Measurements from ENCODE around the gene JMY. TPM values are rescaled to one million over a fixed set of nuclear protein-coding genes. Genes with fewer than 3 reads are reported as not detected.

The JMY gene
- total RNA-seq, 8 experiments from 2014 or later, result 8.8 to 30.6 (median 14.4) TPM

- WGBS, 10 experiments, result 56 to 100% (median 97%) methylated on average over 1 to 3 of the region's 3 CpGs; no CpG with 5 or more reads in 2 of the 10 experiments
- no peak for ATAC-seq (replicated peaks in 6 of 8)
- in situ Hi-C loops (cut with MboI; ENCODE audit: low pct_unique_long_range_greater_than_20kb in 2 of 9, low sequenced_read_pairs in 9 of 9, unreplicated experiment in 9 of 9), result no loop called here
- Histone ChIP-seq H3K27ac (no peak overlapping the region), H3K4me3 (no peak overlapping the region), H3K4me1 (replicated peaks in 1 of 2) (no peaks in the 10 kb centered on the region)
Observed at GRCh38 chr5:79284846-79285245, 48.9 kb downstream of the JMY start.

GRCh38 chr5:79285285-79285684 lies 49.4 kb downstream of the JMY start:
- in situ Hi-C loops (cut with MboI; ENCODE audit: low pct_unique_long_range_greater_than_20kb in 2 of 9, low sequenced_read_pairs in 9 of 9, unreplicated experiment in 9 of 9), result no loop called here
- Histone ChIP-seq H3K4me3 (no peak overlapping the region), H3K4me1 (replicated peaks in 1 of 2) (no peaks in the 10 kb centered on the region), H3K27ac (no peak overlapping the region)
- ATAC-seq (replicated peaks in 6 of 8), result no peak
- 29 to 100% (median 85%) methylated on average over 1 to 2 of the region's 3 CpGs; no CpG with 5 or more reads in 1 of the 10 experiments for WGBS, 10 experiments

- in situ Hi-C loops (cut with MboI; ENCODE audit: low pct_unique_long_range_greater_than_20kb in 2 of 9, low sequenced_read_pairs in 9 of 9, unreplicated experiment in 9 of 9), result no loop called here
- WGBS, 10 experiments, result 83 to 100% (median 98%) methylated on average over 1 to 7 of the region's 7 CpGs
- Histone ChIP-seq H3K4me3 (no peak overlapping the region), H3K27ac (no peak overlapping the region), H3K4me1 (replicated peaks in 1 of 2) (no peaks in the 10 kb centered on the region)
- ATAC-seq (replicated peaks in 6 of 8), result no peak
Observed at GRCh38 chr5:79285833-79286232, 49.9 kb downstream of the JMY start.

DNA sequence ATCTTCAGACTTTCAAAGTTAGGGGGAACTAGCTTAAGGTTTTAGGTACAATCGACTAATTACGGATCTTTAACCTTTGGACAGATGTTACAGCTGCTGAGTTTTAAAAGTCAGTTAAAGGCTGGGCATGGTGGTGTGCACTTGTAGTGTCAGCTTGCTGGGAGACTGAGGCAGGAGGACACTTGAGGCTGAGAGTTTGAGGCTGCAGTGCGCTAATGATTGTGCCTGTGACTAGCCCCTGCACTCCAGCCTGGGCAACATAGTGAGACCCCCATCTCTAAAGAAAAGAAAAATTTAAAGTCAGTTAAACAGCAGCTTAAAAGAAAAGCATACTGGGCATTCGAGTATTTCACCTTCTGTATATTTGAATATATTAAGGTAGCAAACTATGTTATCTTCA lies 51.4 kb downstream of the JMY start:
- ATAC-seq (replicated peaks in 6 of 8), result no peak
- no peak overlapping the region for H3K27ac ChIP-seq
- in situ Hi-C loops (cut with MboI; ENCODE audit: low pct_unique_long_range_greater_than_20kb in 2 of 9, low sequenced_read_pairs in 9 of 9, unreplicated experiment in 9 of 9), result no loop called here
- no peaks in the 10 kb centered on the region for H3K4me1 ChIP-seq (replicated peaks in 1 of 2)
- WGBS, 10 experiments, result 74 to 100% (median 92%) methylated on average over 1 to 4 of the region's 4 CpGs; no CpG with 5 or more reads in 1 of the 10 experiments
- H3K4me3 ChIP-seq, result no peak overlapping the region

- Histone ChIP-seq H3K4me1 (replicated peaks in 1 of 2) (no peaks in the 10 kb centered on the region), H3K27ac (no peak overlapping the region), H3K4me3 (no peak overlapping the region)
- no peak for ATAC-seq (replicated peaks in 6 of 8)
- in situ Hi-C loops (cut with MboI; ENCODE audit: low pct_unique_long_range_greater_than_20kb in 2 of 9, low sequenced_read_pairs in 9 of 9, unreplicated experiment in 9 of 9), result no loop called here
- WGBS, 10 experiments, result 33 to 100% (median 90%) methylated on average over 1 of the region's 1 CpG; no CpG with 5 or more reads in 2 of the 10 experiments
Observed at GRCh38 chr5:79287907-79288306, 52.0 kb downstream of the JMY start.

DNA sequence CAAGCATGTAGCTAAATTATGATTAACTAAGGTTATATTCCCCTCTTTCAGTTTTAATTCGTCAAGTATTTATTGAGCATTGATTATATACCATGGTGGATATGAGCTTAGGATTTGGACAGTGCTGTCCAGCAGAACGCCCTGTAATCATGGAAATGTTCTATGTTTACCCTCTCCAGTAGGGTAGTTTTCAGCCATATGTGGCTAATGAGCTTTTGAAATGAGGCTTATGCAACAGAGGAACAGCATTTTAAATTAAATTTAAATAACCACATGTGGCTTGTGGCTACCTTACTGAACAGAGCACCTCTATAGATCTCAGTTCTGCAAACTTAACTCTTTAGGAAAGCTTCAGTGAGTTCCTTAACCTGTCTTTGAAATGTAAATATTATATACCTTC lies 59.1 kb downstream of the JMY start:
- Histone ChIP-seq H3K4me3 (no peak overlapping the region), H3K4me1 (replicated peaks in 1 of 2) (no peaks in the 10 kb centered on the region), H3K27ac (no peak overlapping the region)
- in situ Hi-C loops (cut with MboI; ENCODE audit: low pct_unique_long_range_greater_than_20kb in 2 of 9, low sequenced_read_pairs in 9 of 9, unreplicated experiment in 9 of 9), result no loop called here
- 43 to 100% (median 78%) methylated on average over 1 to 2 of the region's 2 CpGs; no CpG with 5 or more reads in 2 of the 10 experiments for WGBS, 10 experiments
- peak in 1 of 8 experiments; percentile 52 for ATAC-seq (replicated peaks in 6 of 8)

DNA sequence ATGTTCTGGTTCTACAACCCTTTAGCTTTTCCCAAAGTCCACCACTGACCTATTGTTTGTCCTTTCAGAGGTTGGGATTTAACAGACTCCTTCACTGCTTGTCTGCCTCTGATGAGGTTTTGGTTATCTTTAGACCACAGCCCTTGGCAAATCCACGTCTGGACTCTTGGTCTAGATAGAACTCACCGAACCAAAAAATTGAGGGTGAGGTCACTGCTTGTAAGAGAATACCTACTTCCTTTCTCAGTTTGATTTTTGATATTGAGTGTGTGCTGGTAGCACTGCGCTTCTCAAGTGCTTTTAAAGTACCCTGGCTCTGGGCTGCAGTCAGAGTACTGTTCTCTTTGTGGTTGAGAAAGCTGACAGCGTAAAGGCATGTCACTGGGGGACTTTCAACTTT lies 61.7 kb downstream of the JMY start:
- ATAC-seq (replicated peaks in 6 of 8), result no peak
- Histone ChIP-seq H3K27ac (no peak overlapping the region), H3K4me1 (replicated peaks in 1 of 2) (no peaks in the 10 kb centered on the region), H3K4me3 (no peak overlapping the region)
- WGBS, 10 experiments, result 80 to 100% (median 100%) methylated on average over 1 to 4 of the region's 4 CpGs; no CpG with 5 or more reads in 3 of the 10 experiments
- in situ Hi-C loops (cut with MboI; ENCODE audit: low pct_unique_long_range_greater_than_20kb in 2 of 9, low sequenced_read_pairs in 9 of 9, unreplicated experiment in 9 of 9), result no loop called here

DNA sequence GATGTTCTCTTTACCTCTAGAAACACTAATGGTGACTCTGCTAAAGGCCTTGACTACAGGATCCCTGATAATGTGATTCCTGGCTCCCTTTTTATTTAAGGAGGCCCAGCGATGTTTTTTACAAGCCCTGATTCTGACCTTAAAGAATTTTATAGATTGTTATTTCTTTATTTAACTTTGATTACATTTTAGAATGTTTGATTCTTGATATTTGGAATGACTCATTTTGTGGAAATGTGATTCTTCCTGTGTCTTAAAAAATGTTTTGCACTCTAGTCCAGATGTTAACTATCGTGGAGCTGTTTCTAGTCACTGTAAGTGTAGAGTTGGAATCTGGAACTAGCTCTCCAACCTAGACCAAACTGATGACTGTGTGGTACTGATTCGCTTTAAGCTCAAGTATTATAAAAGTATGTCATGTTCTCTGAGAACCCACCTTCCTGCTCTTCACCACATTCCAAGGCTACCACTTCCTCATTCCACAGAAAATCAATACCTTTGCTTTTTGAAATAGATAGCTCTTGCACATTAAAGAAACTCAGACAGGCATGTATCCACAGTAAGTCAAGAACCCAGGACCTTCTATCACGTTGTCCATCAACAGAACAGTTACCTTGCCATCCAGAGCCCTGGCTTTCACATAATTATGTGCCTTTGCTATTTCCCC lies 65.2 kb downstream of the JMY start:
- 89 to 100% (median 95%) methylated on average over 1 to 3 of the region's 4 CpGs for WGBS, 10 experiments
- in situ Hi-C loops (cut with MboI; ENCODE audit: low pct_unique_long_range_greater_than_20kb in 2 of 9, low sequenced_read_pairs in 9 of 9, unreplicated experiment in 9 of 9), result no loop called here
- no peak overlapping the region for H3K4me3 ChIP-seq
- no peak overlapping the region for H3K27ac ChIP-seq
- H3K4me1 ChIP-seq (replicated peaks in 1 of 2), result no peaks in the 10 kb centered on the region
- ATAC-seq (replicated peaks in 6 of 8), result no peak

- H3K27ac ChIP-seq, result no peak overlapping the region
- 60 to 100% (median 100%) methylated on average over 1 of the region's 1 CpG; no CpG with 5 or more reads in 2 of the 10 experiments for WGBS, 10 experiments
- no peaks in the 10 kb centered on the region for H3K4me1 ChIP-seq (replicated peaks in 1 of 2)
- H3K4me3 ChIP-seq, result no peak overlapping the region
- peak in 3 of 8 experiments; percentile 90 to 97 (median 94) for ATAC-seq (replicated peaks in 6 of 8)
- in situ Hi-C loops (cut with MboI; ENCODE audit: low pct_unique_long_range_greater_than_20kb in 2 of 9, low sequenced_read_pairs in 9 of 9, unreplicated experiment in 9 of 9), result no loop called here
Observed at GRCh38 chr5:79302454-79302853, 66.5 kb downstream of the JMY start.

DNA sequence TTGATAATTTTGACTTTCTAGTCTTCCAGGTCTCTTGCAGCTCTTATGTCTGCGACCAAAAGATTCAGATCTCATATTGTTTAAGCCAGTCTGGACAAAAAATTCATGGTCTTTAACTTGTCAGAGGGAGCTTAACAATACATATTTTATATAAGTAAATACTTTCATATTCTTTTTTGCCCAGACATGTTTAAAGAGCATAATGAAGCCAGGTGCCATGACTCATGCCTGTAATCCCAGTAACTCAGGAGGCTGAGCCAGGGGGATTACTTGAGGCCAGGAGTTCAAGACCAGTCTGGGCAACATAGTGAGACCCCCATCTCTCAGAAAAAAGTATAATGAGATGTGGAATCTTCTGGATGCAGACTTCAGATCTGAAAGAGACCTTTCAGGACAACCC lies 69.8 kb downstream of the JMY start:
- in situ Hi-C loops (cut with MboI; ENCODE audit: low pct_unique_long_range_greater_than_20kb in 2 of 9, low sequenced_read_pairs in 9 of 9, unreplicated experiment in 9 of 9), result no loop called here
- Histone ChIP-seq H3K4me1 (replicated peaks in 1 of 2) (no peaks in the 10 kb centered on the region), H3K27ac (no peak overlapping the region), H3K4me3 (no peak overlapping the region)
- ATAC-seq (replicated peaks in 6 of 8), result peak in 1 of 8 experiments; percentile 36
- whole genome bisulfite sequencing, 10 experiments, result 56 to 100% (median 83%) methylated on average over 1 of the region's 1 CpG; no CpG with 5 or more reads in 3 of the 10 experiments

GRCh38 chr5:79318935-79319614 lies 83.1 kb downstream of the JMY start:
- WGBS, 10 experiments, result 71 to 100% (median 93%) methylated on average over 1 to 3 of the region's 3 CpGs; no CpG with 5 or more reads in 1 of the 10 experiments
- Histone ChIP-seq H3K4me3 (no peak overlapping the region), H3K4me1 (replicated peaks in 1 of 2) (no peaks in the 10 kb centered on the region), H3K27ac (no peak overlapping the region)
- in situ Hi-C loops (cut with MboI; ENCODE audit: low pct_unique_long_range_greater_than_20kb in 2 of 9, low sequenced_read_pairs in 9 of 9, unreplicated experiment in 9 of 9), result no loop called here
- peak in 4 of 8 experiments; percentile 46 to 100 (median 83) for ATAC-seq (replicated peaks in 6 of 8)

DNA sequence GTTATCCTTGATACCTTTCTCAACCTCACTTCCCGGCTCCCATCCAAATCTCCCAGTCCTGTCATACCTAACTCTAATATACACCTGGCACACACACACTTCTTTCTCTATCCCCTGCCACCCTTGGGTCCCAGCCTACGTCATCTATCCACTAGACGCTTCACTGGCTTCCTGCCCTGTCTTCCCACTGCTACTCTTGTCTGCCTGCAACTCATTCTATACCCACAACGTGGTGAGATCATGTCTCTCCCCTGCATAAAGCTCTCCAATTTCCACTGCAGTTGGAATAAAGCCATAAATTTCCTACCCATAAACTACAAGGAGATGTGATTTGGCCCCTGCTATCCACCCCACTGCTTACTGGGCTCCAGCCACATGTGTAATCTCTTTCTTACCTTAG lies 93.5 kb downstream of the JMY start:
- H3K27ac ChIP-seq, result no peak overlapping the region
- no peak for ATAC-seq (replicated peaks in 6 of 8)
- no peak overlapping the region for H3K4me3 ChIP-seq
- H3K4me1 ChIP-seq (replicated peaks in 1 of 2), result no peaks in the 10 kb centered on the region
- in situ Hi-C loops (cut with MboI; ENCODE audit: low pct_unique_long_range_greater_than_20kb in 2 of 9, low sequenced_read_pairs in 9 of 9, unreplicated experiment in 9 of 9), result no loop called here
- 57 to 100% (median 86%) methylated on average over 1 to 4 of the region's 4 CpGs; no CpG with 5 or more reads in 4 of the 10 experiments for WGBS, 10 experiments

GRCh38 chr5:79330071-79330470 lies 94.1 kb downstream of the JMY start:
- no peak overlapping the region for H3K27ac ChIP-seq
- in situ Hi-C loops (cut with MboI; ENCODE audit: low pct_unique_long_range_greater_than_20kb in 2 of 9, low sequenced_read_pairs in 9 of 9, unreplicated experiment in 9 of 9), result no loop called here
- ATAC-seq (replicated peaks in 6 of 8), result peak in 1 of 8 experiments; percentile 18
- no peaks in the 10 kb centered on the region for H3K4me1 ChIP-seq (replicated peaks in 1 of 2)
- no peak overlapping the region for H3K4me3 ChIP-seq
- WGBS, 10 experiments, result 14 to 100% (median 64%) methylated on average over 1 to 4 of the region's 5 CpGs; no CpG with 5 or more reads in 2 of the 10 experiments

Data from motor neuron (in vitro differentiated cells).